SK-N-MC (cell line): ENCODE data around the gene QKI.

Experiments
- DNase-seq: peaks from one replicate; pipeline ENCODE4 v3.0.0-alpha.2; 2011; ENCODE audit warnings: low read depth, low spot score
- H3K27ac ChIP-seq: fragments of 200-600 bp; sonication (generic); 2 replicates; pipeline ENCODE4 v1.5.1; 2016; ENCODE audit warnings: mixed run types
- H3K36me3 ChIP-seq: fragments of 200-600 bp; sonication (generic); 2 replicates; pipeline ENCODE4 v1.6.1; 2017; ENCODE audit warnings: antibody characterized with exemption, low read length, mixed read lengths; ENCODE audit not compliant: insufficient read depth
- H3K4me3 ChIP-seq: fragments of 200-600 bp; sonication (generic); 2 replicates; pipeline ENCODE4 v1.5.1; 2016
- H3K9ac ChIP-seq: fragments of 200-600 bp; sonication (generic); 2 replicates; pipeline ENCODE4 v1.8.0; 2017; ENCODE audit warnings: mixed run types, mixed read lengths; ENCODE audit not compliant: insufficient read length
- H3K9me3 ChIP-seq: fragments of 200-600 bp; sonication (generic); 2 replicates; pipeline ENCODE4 v1.6.1; 2017; ENCODE audit warnings: low read depth, mild to moderate bottlenecking, antibody characterized with exemption, low read length, moderate library complexity, mixed read lengths
- EZH2 ChIP-seq: fragments of 200-600 bp; sonication (generic); IDR thresholded peaks from one replicate; pipeline ENCODE4 v1.6.1; 2017; ENCODE audit warnings: antibody characterized with exemption
- FOXP2 ChIP-seq: optimal IDR thresholded peaks from 2 replicates; pipeline ENCODE3; 2011; ENCODE audit warnings: mild to moderate bottlenecking, moderate library complexity; ENCODE audit not compliant: insufficient read depth; ENCODE audit errors: extremely low read length, control extremely low read depth
- POLR2AphosphoS5 ChIP-seq: IDR thresholded peaks from 2 replicates; pipeline ENCODE4 v1.6.1; 2012; ENCODE audit warnings: mild to moderate bottlenecking, low read depth, low read length, borderline replicate concordance

The QKI gene

GRCh38 chr6:163405412-163406309, 8.9 kb upstream of the QKI start:
- H3K9ac ChIP-seq: no peak overlapping the region
- DNase-seq: no peak

GRCh38 chr6:163406366-163406765, 8.2 kb upstream of the QKI start:
- TF ChIP-seq POLR2AphosphoS5 (no peak), EZH2 (no peak), FOXP2 (no peak)
- no peak overlapping the region for H3K9ac ChIP-seq

More at GRCh38 chr6:163405412-163406309, 8.9 kb upstream of the QKI start:
- TF ChIP-seq POLR2AphosphoS5 (no peak), EZH2 (no peak), FOXP2 (no peak)
- Histone ChIP-seq H3K36me3 (no peaks in the 10 kb centered on the region), H3K27ac (no peak overlapping the region), H3K4me3 (peak overlapping the region; percentile 35; the same call in 1 of the 2 replicates), H3K9me3 (no peaks in the 10 kb centered on the region)

GRCh38 chr6:163406830-163407229, 7.7 kb upstream of the QKI start:
- no peak overlapping the region for H3K27ac ChIP-seq
- H3K36me3 ChIP-seq: no peaks in the 10 kb centered on the region
- DNase-seq: no peak
- H3K9ac ChIP-seq: no peak overlapping the region
- no peak for TF ChIP-seq POLR2AphosphoS5
- TF ChIP-seq EZH2: no peak
- no peak for TF ChIP-seq FOXP2
- no peak overlapping the region for H3K4me3 ChIP-seq
- H3K9me3 ChIP-seq: no peaks in the 10 kb centered on the region

More at GRCh38 chr6:163406366-163406765, 8.2 kb upstream of the QKI start:
- no peaks in the 10 kb centered on the region for H3K36me3 ChIP-seq
- DNase-seq: no peak
- H3K27ac ChIP-seq: no peak overlapping the region
- peak overlapping the region; percentile 35; the same call in 1 of the 2 replicates for H3K4me3 ChIP-seq
- no peaks in the 10 kb centered on the region for H3K9me3 ChIP-seq

- no peak for DNase-seq
- no peaks in the 10 kb centered on the region for H3K9me3 ChIP-seq
Observed at GRCh38 chr6:163408352-163408991, 6.0 kb upstream of the QKI start.

GRCh38 chr6:163409712-163410111, 4.8 kb upstream of the QKI start:
- no peak overlapping the region for H3K4me3 ChIP-seq
- TF ChIP-seq FOXP2 (no peak), EZH2 (no peak), POLR2AphosphoS5 (no peak)
- DNase-seq: no peak
- H3K36me3 ChIP-seq: no peaks in the 10 kb centered on the region
- H3K9me3 ChIP-seq: no peaks in the 10 kb centered on the region
- H3K9ac ChIP-seq: no peak overlapping the region
- H3K27ac ChIP-seq: no peak overlapping the region

More at GRCh38 chr6:163408352-163408991, 6.0 kb upstream of the QKI start:
- TF ChIP-seq EZH2 (no peak), FOXP2 (no peak), POLR2AphosphoS5 (no peak)
- no peaks in the 10 kb centered on the region for H3K36me3 ChIP-seq
- H3K4me3 ChIP-seq: no peak overlapping the region
- no peak overlapping the region for H3K27ac ChIP-seq
- H3K9ac ChIP-seq: no peak overlapping the region

GRCh38 chr6:163412341-163412740, 2.2 kb upstream of the QKI start:
- Histone ChIP-seq H3K9ac (peak overlapping the region; percentile 88), H3K27ac (no peak overlapping the region), H3K4me3 (peak overlapping the region; percentile 92)

GRCh38 chr6:163412801-163413344, 1.6 kb upstream of the QKI start:
- Histone ChIP-seq H3K4me3 (peak overlapping the region; percentile 92), H3K9ac (peak overlapping the region; percentile 88), H3K9me3 (no peaks in the 10 kb centered on the region), H3K27ac (no peak overlapping the region), H3K36me3 (no peaks in the 10 kb centered on the region)
- DNase-seq: no peak
- TF ChIP-seq FOXP2: no peak
- no peak for TF ChIP-seq EZH2
- TF ChIP-seq POLR2AphosphoS5: no peak

More at GRCh38 chr6:163412341-163412740, 2.2 kb upstream of the QKI start:
- TF ChIP-seq POLR2AphosphoS5: no peak
- no peak for TF ChIP-seq EZH2
- TF ChIP-seq FOXP2: no peak
- H3K36me3 ChIP-seq: no peaks in the 10 kb centered on the region
- no peak for DNase-seq
- H3K9me3 ChIP-seq: no peaks in the 10 kb centered on the region

- Histone ChIP-seq H3K27ac (peak overlapping the region; percentile 89), H3K36me3 (no peaks in the 10 kb centered on the region), H3K9me3 (no peaks in the 10 kb centered on the region), H3K4me3 (peak overlapping the region; percentile 92), H3K9ac (peak overlapping the region; percentile 88)
- DNase-seq: no peak
- TF ChIP-seq EZH2: no peak
- TF ChIP-seq POLR2AphosphoS5: peak; percentile 78
Observed at GRCh38 chr6:163413345-163414116, 987 bp upstream of the QKI start.
